Left lung (tissue), 10 donors: ENCODE results near the gene BICC1. TPM values are rescaled to one million over a fixed set of nuclear protein-coding genes. Genes with fewer than 3 reads are reported as not detected.
A peak's percentile ranks its signal among the peaks of the same experiment; 100 is the strongest.

Experiments used
- ATAC-seq: fragments of 200-7000 bp; cut with Tn5 transposase; one replicate; pipeline ENCODE4 v1.9.1; 2020; ENCODE audit warnings: moderate library complexity
- DNase-seq, 4 donors: peaks; one replicate each; pipeline ENCODE4 v3.0.0-alpha.2; 2013 to 2020
- H3K27ac ChIP-seq, 2 donors: fragments of 200-600 bp; sonication (generic) in 1 of 2; one replicate each; pipeline versions ENCODE4 v1.5.0 to v1.8.0; 2020 to 2021
- H3K27me3 ChIP-seq, 2 donors: fragments of 200-600 bp; sonication (generic) in 1 of 2; one replicate each; pipeline versions ENCODE4 v1.5.0 to v1.8.0; 2020 to 2021
- H3K36me3 ChIP-seq, 2 donors: fragments of 200-600 bp; sonication (generic) in 1 of 2; one replicate each; pipeline versions ENCODE4 v1.5.0 to v1.8.0; 2020 to 2021
- H3K4me1 ChIP-seq, 2 donors: fragments of 200-600 bp; one replicate each; pipeline ENCODE4 v1.8.0; 2021
- H3K4me3 ChIP-seq, 2 donors: fragments of 200-600 bp; sonication (generic) in 1 of 2; one replicate each; pipeline versions ENCODE4 v1.5.0 to v1.8.0; 2020 to 2021; ENCODE audit warnings: mild to moderate bottlenecking in 1 of 2
- H3K9me3 ChIP-seq, 2 donors: fragments of 200-600 bp; sonication (generic) in 1 of 2; one replicate each; pipeline versions ENCODE4 v1.5.0 to v1.8.0; 2020 to 2021
- CTCF ChIP-seq, 2 donors: fragments of 200-600 bp; sonication (generic) in 1 of 2; IDR thresholded peaks; one replicate each; pipeline versions ENCODE4 v1.5.0 to v1.8.0; 2021; ENCODE audit warnings: antibody characterized with exemption in 2 of 2
- intact Hi-C, 2 donors: fragments of 100-400 bp; cut with DNase I; formaldehyde crosslinking; loops; one replicate each; pipeline versions ENCODE4 v1.11.2 to v1.14.2; 2022
- polyA plus RNA-seq, 6 donors: library from polyadenylated mRNA; unstranded; fragments of 120-200 nt; gene quantifications; one replicate each; pipeline ENCODE4 v1.2.1, GENCODE V29; 2013; ENCODE audit not compliant: insufficient read length in 6 of 6
- total RNA-seq, 2 donors: library from RNA; stranded (reverse); fragmentation: NEBNext Ultra II Directional; extraction: Animal tissue kit (Norgen Biotek cat#: 25700); gene quantifications; one replicate each; pipeline ENCODE4 v1.2.1, GENCODE V29; 2021
- donor health status: DM: no; HTN: yes; CAD: no.
- donor health status: DM: no; HTN: no; CAD: no.

BICC1 gene
- total and polyA plus RNA-seq, 8 donors: 10.9 to 47.4 (median 37.1) TPM

- Histone ChIP-seq H3K9me3 (no peaks in the 10 kb centered on the region), H3K27me3 (no peaks in the 10 kb centered on the region), H3K4me1 (no peaks in the 10 kb centered on the region), H3K27ac (peak overlapping the region in 1 of 2 donors; percentile 61), H3K4me3 (no peak overlapping the region), H3K36me3 (no peaks in the 10 kb centered on the region)
- intact Hi-C loops: no loop called here
- DNase-seq: no peak
- ATAC-seq: peak; percentile 21
- no peak for TF ChIP-seq CTCF (IDR thresholded peaks at IDR 0.05)
Observed at GRCh38 chr10:58756130-58756719, 243.6 kb downstream of the BICC1 start.

- no peak overlapping the region for H3K27ac ChIP-seq
- H3K27me3 ChIP-seq: no peaks in the 10 kb centered on the region
- intact Hi-C loops: no loop called here
- DNase-seq (no peak), ATAC-seq (no peak)
- no peak for TF ChIP-seq CTCF (IDR thresholded peaks at IDR 0.05)
- H3K9me3 ChIP-seq: no peaks in the 10 kb centered on the region
- H3K36me3 ChIP-seq: no peaks in the 10 kb centered on the region
- H3K4me1 ChIP-seq: no peaks in the 10 kb centered on the region
- no peak overlapping the region for H3K4me3 ChIP-seq
Observed at GRCh38 chr10:58757352-58758065, 244.8 kb downstream of the BICC1 start.

GRCh38 chr10:58758321-58758720, 245.6 kb downstream of the BICC1 start:
- DNase-seq: no peak
- no peak for TF ChIP-seq CTCF (IDR thresholded peaks at IDR 0.05)
- H3K9me3 ChIP-seq: no peaks in the 10 kb centered on the region
- no peaks in the 10 kb centered on the region for H3K36me3 ChIP-seq
- intact Hi-C loops: no loop called here
- H3K27ac ChIP-seq: no peak overlapping the region
- no peak overlapping the region for H3K4me3 ChIP-seq
- no peaks in the 10 kb centered on the region for H3K27me3 ChIP-seq
- no peak for ATAC-seq
- H3K4me1 ChIP-seq: no peaks in the 10 kb centered on the region

GRCh38 chr10:58764087-58764747, 251.5 kb downstream of the BICC1 start:
- Histone ChIP-seq H3K27ac (no peak overlapping the region), H3K4me1 (no peaks in the 10 kb centered on the region), H3K36me3 (no peaks in the 10 kb centered on the region), H3K27me3 (no peaks in the 10 kb centered on the region), H3K4me3 (no peak overlapping the region), H3K9me3 (no peaks in the 10 kb centered on the region)
- DNase-seq: no peak
- no peak for ATAC-seq
- intact Hi-C loops: no loop called here
- TF ChIP-seq CTCF (IDR thresholded peaks at IDR 0.05): no peak

GRCh38 chr10:58765910-58766309, 253.2 kb downstream of the BICC1 start:
- H3K36me3 ChIP-seq: no peaks in the 10 kb centered on the region
- H3K27me3 ChIP-seq: no peaks in the 10 kb centered on the region
- H3K9me3 ChIP-seq: no peaks in the 10 kb centered on the region
- ATAC-seq (no peak), DNase-seq (peak in 1 of 4 donors; percentile 59)
- intact Hi-C loops: no loop called here
- H3K4me1 ChIP-seq: no peaks in the 10 kb centered on the region
- H3K4me3 ChIP-seq: no peak overlapping the region
- H3K27ac ChIP-seq: no peak overlapping the region
- no peak for TF ChIP-seq CTCF (IDR thresholded peaks at IDR 0.05)
